Activated naive CD4-positive, alpha-beta T cell treated with anti-CD3 and anti-CD28 coated beads, Interleukin-2, amount 10 ng/mL, durations not matched to agents 7 days and 5 days (primary cell): Measurements from ENCODE around the gene ST14.
A peak's percentile ranks its signal among the peaks of the same experiment; 100 is the strongest.

Experiments used
- CTCF ChIA-PET: fragments of 350-600 bp; sonication (Branson Sonifier 250); formaldehyde crosslinking; loops from one replicate; lab custom pipeline; 2021; ENCODE audit warnings: antibody characterized with exemption; lab: Charles Lee
- DNase-seq: peaks from one replicate; pipeline ENCODE4 v3.0.0-alpha.2; 2020
- H3K27ac Mint-ChIP-seq: one replicate; pipeline ENCODE4 v1.8.0; 2021; ENCODE audit warnings: mild to moderate bottlenecking, moderate library complexity, mixed read lengths
- H3K27me3 Mint-ChIP-seq: one replicate; pipeline ENCODE4 v1.8.0; 2021; ENCODE audit warnings: mild to moderate bottlenecking, mixed read lengths
- H3K36me3 Mint-ChIP-seq: one replicate; pipeline ENCODE4 v1.8.0; 2021; ENCODE audit warnings: mixed read lengths
- H3K4me1 Mint-ChIP-seq: one replicate; pipeline ENCODE4 v1.8.0; 2021; ENCODE audit warnings: mixed read lengths
- H3K4me3 Mint-ChIP-seq: one replicate; pipeline ENCODE4 v1.8.0; 2021; ENCODE audit warnings: mild to moderate bottlenecking, moderate library complexity, mixed read lengths
- H3K9me3 Mint-ChIP-seq: one replicate; pipeline ENCODE4 v1.8.0; 2021; ENCODE audit warnings: mixed read lengths

The ST14 gene

DNA sequence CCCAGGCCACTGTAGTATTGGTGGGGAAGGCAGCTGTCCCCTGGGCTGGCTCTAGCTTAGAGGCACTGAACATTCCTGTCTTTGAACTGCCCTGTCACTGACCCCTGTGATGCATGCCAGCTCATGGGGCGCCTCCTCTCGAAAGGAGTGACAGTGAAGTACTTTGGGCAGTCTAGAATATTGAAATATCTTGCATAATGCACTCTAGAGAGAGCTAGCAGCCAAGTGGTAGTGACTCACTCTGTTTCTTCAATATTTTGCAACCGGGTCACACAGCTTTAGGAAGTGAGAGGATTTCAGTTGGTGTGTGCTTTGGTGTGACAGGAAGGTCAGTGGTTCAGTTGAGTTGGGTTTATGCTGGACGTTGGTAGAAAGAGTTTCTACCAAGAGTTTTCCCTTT, 35.5 kb upstream of the ST14 start:
- no peak for DNase-seq
- CTCF ChIA-PET, result no interaction called here
- Mint-ChIP-seq H3K9me3 (no peaks in the 10 kb centered on the region), H3K36me3 (peaks cover 14% of the 10 kb centered on the region), H3K27me3 (peaks cover 24% of the 10 kb centered on the region), H3K4me1 (peaks cover 31% of the 10 kb centered on the region), H3K4me3 (no peak overlapping the region), H3K27ac (no peak overlapping the region)

DNA sequence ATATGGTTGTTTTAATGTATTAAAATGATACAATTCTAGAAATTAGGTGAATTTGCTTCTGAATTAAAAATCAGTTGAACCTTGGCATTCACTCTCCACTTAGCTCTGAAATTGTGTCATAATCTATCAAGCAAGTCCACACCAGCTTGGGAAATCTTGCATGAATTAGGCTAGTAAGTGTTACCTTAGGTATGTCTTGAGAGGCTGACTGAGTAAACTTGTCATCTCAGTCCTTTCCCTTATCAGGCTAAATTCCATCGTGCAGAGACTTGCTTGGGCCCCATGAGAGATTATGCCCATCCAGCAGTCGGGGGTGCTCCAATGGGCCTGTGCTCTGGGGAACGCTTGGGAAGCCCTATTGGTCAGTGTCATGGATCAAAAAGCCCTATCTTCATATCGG, 33.9 kb upstream of the ST14 start:
- Mint-ChIP-seq H3K27me3 (peaks cover 16% of the 10 kb centered on the region), H3K4me1 (peaks cover 23% of the 10 kb centered on the region), H3K9me3 (no peaks in the 10 kb centered on the region), H3K27ac (no peak overlapping the region), H3K4me3 (no peak overlapping the region), H3K36me3 (peaks cover 15% of the 10 kb centered on the region)
- DNase-seq, result no peak
- CTCF ChIA-PET, result interaction anchor here (0.8 to 3.6 kb wide), 2 partner anchors 45 to 203 kb away, joined by 3 to 15 read pairs; no protein-coding TSS in a partner anchor

- H3K36me3 Mint-ChIP-seq, result peaks cover 15% of the 10 kb centered on the region
- H3K27me3 Mint-ChIP-seq, result peaks cover 12% of the 10 kb centered on the region
- no peaks in the 10 kb centered on the region for H3K9me3 Mint-ChIP-seq
- no peak overlapping the region for H3K4me3 Mint-ChIP-seq
- DNase-seq, result no peak
- no peak overlapping the region for H3K27ac Mint-ChIP-seq
- CTCF ChIA-PET, result interaction anchor here (3.6 kb wide), 1 partner anchor 203 kb away, joined by 15 read pairs; no protein-coding TSS in a partner anchor
- H3K4me1 Mint-ChIP-seq, result peaks cover 15% of the 10 kb centered on the region
Measured at GRCh38 chr11:130126516-130126915, 33.1 kb upstream of the ST14 start.

DNA sequence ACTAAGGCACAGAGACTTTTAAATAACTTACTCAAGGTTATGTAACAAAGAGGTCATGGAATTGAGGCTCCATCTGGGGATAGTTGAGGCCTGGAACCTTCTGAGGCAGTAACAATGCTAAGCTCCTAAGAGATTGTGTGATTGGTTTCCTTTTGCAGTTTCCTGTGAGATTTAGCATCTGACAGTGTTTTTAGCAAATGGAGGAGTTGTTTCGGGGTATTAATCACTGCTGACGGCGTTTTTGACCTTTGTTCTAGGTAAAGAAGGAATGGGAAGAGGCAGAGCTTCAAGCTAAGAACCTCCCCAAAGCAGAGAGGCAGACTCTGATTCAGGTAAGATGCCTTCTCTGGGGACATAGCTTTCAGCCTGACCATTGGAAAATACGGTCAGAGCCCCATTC, 32.1 kb upstream of the ST14 start:
- Mint-ChIP-seq H3K4me1 (peaks cover 5% of the 10 kb centered on the region), H3K4me3 (no peak overlapping the region), H3K27ac (no peak overlapping the region), H3K27me3 (peaks cover 9% of the 10 kb centered on the region), H3K9me3 (no peaks in the 10 kb centered on the region), H3K36me3 (peaks cover 9% of the 10 kb centered on the region)
- CTCF ChIA-PET, result interaction anchor here (0.9 to 3.6 kb wide), 2 partner anchors 204 to 246 kb away, joined by 3 to 15 read pairs; no protein-coding TSS in a partner anchor
- DNase-seq, result no peak

GRCh38 chr11:130128626-130129025, 31.0 kb upstream of the ST14 start:
- H3K9me3 Mint-ChIP-seq, result no peaks in the 10 kb centered on the region
- peaks cover 7% of the 10 kb centered on the region for H3K27me3 Mint-ChIP-seq
- H3K4me1 Mint-ChIP-seq, result no peaks in the 10 kb centered on the region
- H3K27ac Mint-ChIP-seq, result no peak overlapping the region
- H3K36me3 Mint-ChIP-seq, result peaks cover 5% of the 10 kb centered on the region
- H3K4me3 Mint-ChIP-seq, result no peak overlapping the region
- DNase-seq, result no peak
- CTCF ChIA-PET, result interaction anchor here (0.9 to 3.6 kb wide), 2 partner anchors 136 to 206 kb away, joined by 3 to 15 read pairs; no protein-coding TSS in a partner anchor

DNA sequence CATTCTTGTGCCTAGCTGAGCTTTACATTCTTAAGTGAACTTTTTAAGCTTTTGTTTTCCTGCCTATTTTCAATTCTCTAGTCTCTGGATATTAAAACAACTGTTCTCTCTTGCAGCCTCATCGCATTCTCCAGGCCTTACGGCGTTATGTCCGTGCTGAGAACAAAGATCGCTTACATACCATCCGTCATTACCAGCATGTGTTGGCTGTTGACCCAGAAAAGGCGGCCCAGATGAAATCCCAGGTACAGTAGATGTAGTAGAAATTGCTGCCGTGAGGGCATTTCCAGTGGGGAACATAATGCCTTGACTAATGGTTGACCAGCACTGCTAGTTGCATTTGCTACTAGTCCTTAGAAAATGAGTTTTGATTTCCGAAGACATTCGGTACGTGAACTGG, 29.7 kb upstream of the ST14 start:
- no peak for DNase-seq
- H3K27me3 Mint-ChIP-seq, result peaks cover under 1% of the 10 kb centered on the region
- H3K4me3 Mint-ChIP-seq, result no peak overlapping the region
- CTCF ChIA-PET, result interaction anchor here (1.2 to 6.4 kb wide), 6 partner anchors 8 to 345 kb away, joined by 3 to 107 read pairs (median 16); no protein-coding TSS in a partner anchor
- peaks cover 2% of the 10 kb centered on the region for H3K36me3 Mint-ChIP-seq
- H3K27ac Mint-ChIP-seq, result no peak overlapping the region
- no peaks in the 10 kb centered on the region for H3K4me1 Mint-ChIP-seq
- H3K9me3 Mint-ChIP-seq, result no peaks in the 10 kb centered on the region

- Mint-ChIP-seq H3K27me3 (no peaks in the 10 kb centered on the region), H3K4me3 (no peak overlapping the region), H3K9me3 (no peaks in the 10 kb centered on the region), H3K36me3 (peaks cover 2% of the 10 kb centered on the region), H3K4me1 (no peaks in the 10 kb centered on the region), H3K27ac (no peak overlapping the region)
- peak; percentile 60 for DNase-seq
- CTCF ChIA-PET, result interaction anchor here (0.7 to 6.4 kb wide), 42 partner anchors 10 to 771 kb away, joined by 3 to 107 read pairs (median 4); partner anchors contain the start of gene NFRKB
Measured at GRCh38 chr11:130131961-130132850, 27.4 kb upstream of the ST14 start.

DNA sequence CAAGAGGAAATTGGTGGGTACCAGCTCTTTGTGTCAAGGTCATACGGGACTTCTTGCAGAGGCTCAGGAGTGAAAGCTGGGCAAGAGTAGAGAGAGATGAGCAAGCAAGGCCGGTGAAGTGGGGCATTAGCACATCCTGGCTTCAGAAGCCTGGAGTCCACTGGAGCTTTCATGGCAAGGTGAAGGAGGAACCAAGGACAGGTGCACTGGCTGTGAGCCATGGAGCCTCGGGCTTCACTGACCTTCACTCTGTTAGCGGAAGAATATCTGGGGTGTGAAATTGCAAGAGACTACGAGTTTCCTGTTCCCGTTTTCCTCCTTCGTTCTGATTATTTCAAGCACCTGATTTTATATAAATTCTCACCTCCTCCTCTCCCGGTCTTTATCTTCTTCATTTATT, 25.9 kb upstream of the ST14 start:
- DNase-seq, result no peak
- H3K4me1 Mint-ChIP-seq, result no peaks in the 10 kb centered on the region
- H3K4me3 Mint-ChIP-seq, result no peak overlapping the region
- H3K9me3 Mint-ChIP-seq, result no peaks in the 10 kb centered on the region
- H3K27me3 Mint-ChIP-seq, result no peaks in the 10 kb centered on the region
- CTCF ChIA-PET, result interaction anchor here (0.5 to 6.4 kb wide), 5 partner anchors 12 to 250 kb away, joined by 3 to 107 read pairs (median 11); no protein-coding TSS in a partner anchor
- peaks cover 2% of the 10 kb centered on the region for H3K36me3 Mint-ChIP-seq
- no peak overlapping the region for H3K27ac Mint-ChIP-seq

GRCh38 chr11:130136107-130136506, 23.5 kb upstream of the ST14 start:
- no peaks in the 10 kb centered on the region for H3K27me3 Mint-ChIP-seq
- no peaks in the 10 kb centered on the region for H3K9me3 Mint-ChIP-seq
- no peak overlapping the region for H3K4me3 Mint-ChIP-seq
- CTCF ChIA-PET, result interaction anchor here (1.5 to 1.6 kb wide), 2 partner anchors 10 to 255 kb away, joined by 4 read pairs; no protein-coding TSS in a partner anchor
- no peaks in the 10 kb centered on the region for H3K36me3 Mint-ChIP-seq
- H3K4me1 Mint-ChIP-seq, result no peaks in the 10 kb centered on the region
- no peak for DNase-seq
- H3K27ac Mint-ChIP-seq, result no peak overlapping the region

- no peak overlapping the region for H3K27ac Mint-ChIP-seq
- H3K4me1 Mint-ChIP-seq, result no peaks in the 10 kb centered on the region
- H3K27me3 Mint-ChIP-seq, result no peaks in the 10 kb centered on the region
- CTCF ChIA-PET, result interaction anchor here (1.5 kb wide), 1 partner anchor 215 kb away, joined by 4 read pairs; no protein-coding TSS in a partner anchor
- no peaks in the 10 kb centered on the region for H3K36me3 Mint-ChIP-seq
- H3K9me3 Mint-ChIP-seq, result no peaks in the 10 kb centered on the region
- no peak overlapping the region for H3K4me3 Mint-ChIP-seq
- DNase-seq, result no peak
Measured at GRCh38 chr11:130137999-130138398, 21.6 kb upstream of the ST14 start.

GRCh38 chr11:130139401-130139800, 20.2 kb upstream of the ST14 start:
- no peaks in the 10 kb centered on the region for H3K9me3 Mint-ChIP-seq
- no peak overlapping the region for H3K4me3 Mint-ChIP-seq
- no peak overlapping the region for H3K27ac Mint-ChIP-seq
- no peaks in the 10 kb centered on the region for H3K36me3 Mint-ChIP-seq
- no peaks in the 10 kb centered on the region for H3K4me1 Mint-ChIP-seq
- H3K27me3 Mint-ChIP-seq, result no peaks in the 10 kb centered on the region
- CTCF ChIA-PET, result no interaction called here
- no peak for DNase-seq

- H3K36me3 Mint-ChIP-seq, result no peaks in the 10 kb centered on the region
- no peaks in the 10 kb centered on the region for H3K9me3 Mint-ChIP-seq
- H3K27me3 Mint-ChIP-seq, result no peaks in the 10 kb centered on the region
- peaks cover 9% of the 10 kb centered on the region for H3K4me1 Mint-ChIP-seq
- no peak overlapping the region for H3K27ac Mint-ChIP-seq
- no peak for DNase-seq
- CTCF ChIA-PET, result interaction anchor here (1.5 kb wide), 1 partner anchor 9 kb away, joined by 4 read pairs; no protein-coding TSS in a partner anchor
- no peak overlapping the region for H3K4me3 Mint-ChIP-seq
Measured at GRCh38 chr11:130141561-130142341, 17.8 kb upstream of the ST14 start.

DNA sequence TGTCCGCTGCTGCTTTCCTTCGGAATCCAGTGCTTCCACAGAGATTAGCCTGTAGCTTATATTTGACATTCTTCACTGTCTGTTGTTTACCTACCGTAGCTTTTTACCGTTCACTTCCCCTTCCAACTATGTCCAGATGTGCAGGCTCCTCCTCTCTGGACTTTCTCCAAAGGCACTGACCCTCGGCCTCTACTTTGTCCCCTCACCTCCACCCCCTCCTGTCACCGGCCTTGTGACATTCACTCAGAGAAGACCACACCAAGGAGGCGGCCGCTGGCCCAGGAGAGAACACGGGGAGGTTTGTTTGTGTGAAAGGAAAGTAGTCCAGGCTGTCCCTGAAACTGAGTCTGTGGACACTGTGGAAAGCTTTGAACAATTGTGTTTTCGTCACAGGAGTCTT, 15.4 kb upstream of the ST14 start:
- CTCF ChIA-PET, result interaction anchor here (3.1 kb wide), 1 partner anchor 12 kb away, joined by 11 read pairs; no protein-coding TSS in a partner anchor
- no peaks in the 10 kb centered on the region for H3K9me3 Mint-ChIP-seq
- H3K4me3 Mint-ChIP-seq, result no peak overlapping the region
- no peak overlapping the region for H3K27ac Mint-ChIP-seq
- no peaks in the 10 kb centered on the region for H3K36me3 Mint-ChIP-seq
- peaks cover 21% of the 10 kb centered on the region for H3K4me1 Mint-ChIP-seq
- no peaks in the 10 kb centered on the region for H3K27me3 Mint-ChIP-seq
- no peak for DNase-seq

DNA sequence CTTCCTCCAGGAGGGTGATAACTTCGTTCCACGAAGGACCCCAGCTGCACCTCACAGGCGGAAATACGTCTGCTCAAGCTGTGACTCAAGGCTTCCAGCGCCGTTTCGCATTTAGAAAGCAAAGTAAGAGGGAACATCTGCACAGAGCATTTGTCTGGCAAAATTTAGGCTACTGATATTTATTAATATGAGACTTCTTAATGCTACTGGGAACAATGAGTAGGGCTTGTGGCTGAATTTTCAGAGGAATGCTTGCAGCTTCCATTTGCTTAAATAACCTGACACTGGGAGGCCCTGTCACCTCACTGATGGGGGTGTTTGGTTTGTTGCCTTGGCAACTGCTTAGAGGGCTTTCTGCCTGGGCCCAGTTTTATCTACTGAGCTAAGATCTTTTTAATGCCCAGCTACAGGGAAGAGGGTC, 14.7 kb upstream of the ST14 start:
- Mint-ChIP-seq H3K4me3 (no peak overlapping the region), H3K9me3 (no peaks in the 10 kb centered on the region), H3K36me3 (no peaks in the 10 kb centered on the region), H3K27me3 (no peaks in the 10 kb centered on the region), H3K4me1 (peaks cover 21% of the 10 kb centered on the region), H3K27ac (no peak overlapping the region)
- no peak for DNase-seq
- CTCF ChIA-PET, result interaction anchor here (3.1 kb wide), 1 partner anchor 13 kb away, joined by 11 read pairs; no protein-coding TSS in a partner anchor
